HG02571 (cell line): ENCODE data around the gene SNRPB.

Source experiments
- ATAC-seq: cut with Tn5 transposase; IDR thresholded peaks from one replicate; pipeline ENCODE4 v1.9.1; 2021; ENCODE audit warnings: mild to moderate bottlenecking, moderate library complexity; ENCODE audit not compliant: unreplicated experiment

Gene SNRPB

DNA sequence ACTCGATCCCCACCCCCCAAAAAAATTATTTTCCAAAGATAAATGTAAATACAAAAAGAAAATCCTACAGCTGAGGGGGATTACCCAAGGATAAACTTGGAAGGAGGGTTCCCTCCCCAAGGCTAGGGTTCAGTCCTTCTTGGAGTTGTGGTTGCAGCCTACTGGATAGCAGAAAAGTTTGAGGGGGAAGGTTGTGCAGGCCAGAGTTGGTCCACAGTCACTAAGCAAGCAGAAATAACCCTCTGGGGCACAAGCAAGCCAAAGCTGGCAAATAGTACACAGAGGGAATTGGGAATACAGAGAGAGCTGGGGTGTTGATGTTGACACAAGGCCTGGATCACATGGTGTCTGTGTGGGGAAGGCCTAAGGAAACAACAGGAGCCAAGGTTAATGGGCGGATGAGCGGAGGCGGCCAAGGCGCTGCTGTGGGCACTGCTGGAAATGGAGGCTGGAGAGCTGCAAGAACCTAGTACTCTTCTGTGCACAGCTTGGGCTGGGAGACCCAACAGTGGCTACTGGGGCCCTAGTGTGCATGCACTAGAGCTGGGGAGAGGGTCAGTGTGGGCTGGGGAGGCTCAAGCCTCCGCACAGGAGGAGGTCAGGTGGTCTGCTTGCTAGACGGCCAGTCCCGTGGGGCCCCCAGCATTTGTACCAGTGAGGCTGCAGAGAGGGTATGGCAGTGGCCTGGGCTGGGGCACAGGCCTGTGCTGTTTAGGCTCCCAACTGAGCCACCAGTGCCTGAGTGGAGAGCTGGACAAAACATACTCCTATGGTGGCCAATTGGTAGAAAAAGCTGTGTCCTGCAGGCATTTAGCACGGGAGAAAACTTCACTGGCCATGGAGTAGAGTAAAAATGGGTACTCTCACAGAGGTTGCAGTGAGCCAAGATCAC, 5.5 kb upstream of the SNRPB start:
- ATAC-seq, result no peak

DNA sequence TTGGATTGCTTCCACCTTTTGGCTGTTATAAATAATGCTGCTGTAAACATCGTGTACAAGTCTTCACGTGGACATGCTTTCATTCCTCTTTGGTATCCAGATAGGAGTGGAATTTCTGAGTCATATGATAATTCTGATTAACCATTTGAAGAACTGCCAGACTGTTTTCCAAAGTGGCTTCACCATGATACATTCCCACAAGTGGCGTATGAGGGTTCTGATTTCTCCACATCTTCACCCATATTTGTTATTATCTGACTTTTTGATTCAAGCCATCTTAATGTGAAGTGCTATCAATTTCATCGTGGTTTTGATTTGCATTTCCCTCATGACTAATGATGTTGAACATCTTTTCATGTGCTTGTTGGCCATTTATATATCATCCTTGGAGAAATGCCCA, 2.9 kb upstream of the SNRPB start:
- no peak for ATAC-seq

DNA sequence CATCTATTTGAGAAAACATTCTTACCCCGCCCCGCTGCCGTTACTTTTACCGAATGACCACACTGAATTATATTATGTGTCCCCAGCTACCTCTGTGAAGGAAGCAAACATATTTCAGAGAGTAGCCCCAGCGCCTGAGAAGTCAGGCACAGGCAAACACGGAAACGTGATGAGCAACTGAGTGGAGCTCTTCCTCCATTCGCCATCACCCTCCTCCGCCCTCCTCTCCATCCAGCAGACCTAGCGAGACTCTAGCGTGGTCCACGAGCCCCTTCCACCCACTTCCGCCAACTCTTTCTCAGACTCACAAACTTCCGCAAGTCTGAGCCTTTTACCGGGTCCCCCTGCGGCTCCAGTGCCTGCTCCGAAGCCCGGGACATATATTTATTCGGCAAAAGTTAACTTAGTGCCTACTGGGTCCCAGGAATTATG, 582 bp downstream of the SNRPB start:
- no peak for ATAC-seq

DNA sequence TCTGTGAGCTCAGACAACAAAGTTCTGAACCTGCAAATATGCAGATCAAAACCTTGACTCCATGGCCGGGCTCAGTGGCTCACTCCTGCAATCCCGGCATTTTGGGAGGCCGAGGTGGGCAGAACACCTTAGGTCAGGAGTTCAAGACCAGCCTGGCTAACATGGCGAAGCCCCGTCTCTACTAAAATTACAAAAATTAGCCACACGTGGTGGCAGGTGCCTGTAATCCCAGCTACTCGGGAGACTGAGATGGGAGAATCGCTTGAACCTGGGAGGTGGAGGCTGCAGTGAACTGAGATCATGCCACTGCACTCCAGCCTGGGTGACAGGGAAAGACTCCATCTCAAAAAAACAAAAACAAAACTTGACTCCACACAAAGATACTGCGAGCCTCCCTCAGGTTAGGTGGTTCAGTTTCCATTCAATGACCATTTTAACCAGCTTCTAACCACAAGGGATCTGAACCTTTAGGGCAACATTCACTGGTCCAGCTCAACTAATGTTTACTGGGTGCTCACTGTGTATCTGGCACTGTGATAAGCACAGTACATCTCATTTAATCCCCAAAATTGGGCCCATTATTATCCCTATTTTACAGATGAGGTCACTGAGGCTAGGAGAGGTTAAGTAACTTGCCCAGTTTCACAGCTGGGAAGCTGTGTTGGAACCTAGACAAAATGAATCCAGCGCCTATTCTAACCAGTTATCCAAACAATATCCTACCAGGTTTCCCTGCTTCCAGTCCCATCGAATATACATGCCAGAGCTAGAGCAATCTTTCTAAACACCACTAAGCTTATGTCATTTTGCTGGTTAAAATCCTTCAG, 1.8 kb downstream of the SNRPB start:
- ATAC-seq, result no peak

DNA sequence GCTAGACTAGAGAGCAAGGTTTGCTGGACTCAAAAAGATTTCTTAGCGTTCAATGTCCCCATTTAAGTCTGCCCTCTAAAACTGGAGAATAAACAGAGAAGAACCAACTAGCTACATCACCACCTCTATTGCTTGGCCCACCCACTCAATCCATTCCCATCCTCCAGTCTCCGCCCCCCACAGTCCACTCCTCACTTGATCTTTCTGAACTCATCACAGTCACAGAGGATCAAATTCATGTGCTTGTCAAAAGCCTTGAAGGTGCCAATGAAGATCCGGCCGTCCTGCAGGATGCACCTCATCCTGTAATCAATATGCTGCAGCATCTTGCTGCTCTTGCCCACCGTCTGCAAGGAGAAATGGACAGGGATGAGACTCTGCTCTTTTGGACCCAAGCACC, 3.2 kb downstream of the SNRPB start:
- ATAC-seq, result no peak

DNA sequence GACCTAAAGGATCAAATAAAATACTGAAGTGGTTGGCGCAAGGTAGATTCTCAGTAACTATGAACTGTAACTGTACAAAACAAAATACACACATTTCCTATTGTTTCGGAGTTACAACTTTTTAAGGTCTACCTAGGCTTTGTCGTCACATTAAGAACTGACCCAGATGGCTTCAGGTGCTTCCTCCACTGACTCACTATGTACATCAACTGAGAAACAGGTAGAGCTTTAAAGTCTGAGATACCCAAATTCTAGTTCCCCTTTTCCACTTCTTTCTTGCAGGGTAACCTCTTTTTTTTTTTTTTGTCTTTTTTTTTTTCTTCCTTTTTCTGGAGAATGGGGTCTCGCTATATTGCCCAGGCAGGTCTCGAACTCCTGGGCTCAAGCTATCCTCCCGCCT, 5.5 kb downstream of the SNRPB start:
- no peak for ATAC-seq

DNA sequence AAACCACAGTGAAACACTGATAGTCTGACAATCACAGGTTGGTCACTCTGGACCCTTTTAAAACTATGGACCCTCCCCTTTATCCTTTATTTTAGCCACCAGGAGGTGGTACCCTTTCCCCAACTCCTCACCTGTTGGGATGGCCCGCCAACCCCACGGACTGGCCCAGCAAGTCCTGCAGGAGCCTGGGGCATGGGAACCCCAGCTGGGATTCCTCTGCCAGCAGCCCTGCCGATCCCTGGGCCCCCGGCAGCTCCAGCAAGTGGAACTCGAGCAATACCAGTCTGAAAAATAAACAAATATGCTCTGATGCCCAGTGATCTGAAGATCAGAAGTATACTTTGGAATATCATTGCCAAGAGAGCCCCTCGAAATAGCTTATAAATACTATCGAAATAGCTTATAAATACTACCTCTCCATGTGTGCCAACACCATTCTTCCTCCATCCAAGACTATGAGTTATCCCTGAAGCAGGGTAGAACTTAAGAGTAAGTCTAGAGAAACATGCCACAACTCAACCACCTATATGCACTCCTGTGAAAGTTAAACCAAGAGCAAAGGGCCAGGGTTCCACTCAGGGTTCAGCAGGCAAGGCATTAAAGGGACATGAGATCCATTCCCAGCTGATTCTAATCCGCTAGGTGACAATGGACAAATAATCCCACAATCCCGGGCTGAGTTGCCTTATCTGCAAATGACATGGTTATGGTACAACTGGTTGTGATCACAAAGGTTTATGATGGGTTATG, 6.8 kb downstream of the SNRPB start:
- no peak for ATAC-seq

DNA sequence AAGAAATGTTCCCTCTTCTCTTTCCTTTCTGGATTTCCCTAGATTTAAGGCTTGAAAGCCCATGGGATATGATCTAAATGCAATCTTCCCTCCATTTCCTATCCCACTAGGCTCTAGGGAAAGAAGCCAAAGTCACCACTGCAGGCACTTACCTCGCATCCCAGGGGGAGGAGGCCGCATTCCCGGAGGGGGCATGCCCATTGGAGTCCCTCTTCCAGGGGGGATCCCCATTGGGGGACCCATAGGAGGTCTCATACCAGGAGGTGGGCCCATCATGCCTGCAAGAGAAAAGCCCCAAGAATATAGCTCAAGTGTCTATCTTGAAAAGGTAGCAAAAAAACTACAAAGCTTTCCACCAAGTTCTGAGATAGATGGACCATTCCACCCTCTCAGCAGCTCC, 8.1 kb downstream of the SNRPB start:
- no peak for ATAC-seq

DNA sequence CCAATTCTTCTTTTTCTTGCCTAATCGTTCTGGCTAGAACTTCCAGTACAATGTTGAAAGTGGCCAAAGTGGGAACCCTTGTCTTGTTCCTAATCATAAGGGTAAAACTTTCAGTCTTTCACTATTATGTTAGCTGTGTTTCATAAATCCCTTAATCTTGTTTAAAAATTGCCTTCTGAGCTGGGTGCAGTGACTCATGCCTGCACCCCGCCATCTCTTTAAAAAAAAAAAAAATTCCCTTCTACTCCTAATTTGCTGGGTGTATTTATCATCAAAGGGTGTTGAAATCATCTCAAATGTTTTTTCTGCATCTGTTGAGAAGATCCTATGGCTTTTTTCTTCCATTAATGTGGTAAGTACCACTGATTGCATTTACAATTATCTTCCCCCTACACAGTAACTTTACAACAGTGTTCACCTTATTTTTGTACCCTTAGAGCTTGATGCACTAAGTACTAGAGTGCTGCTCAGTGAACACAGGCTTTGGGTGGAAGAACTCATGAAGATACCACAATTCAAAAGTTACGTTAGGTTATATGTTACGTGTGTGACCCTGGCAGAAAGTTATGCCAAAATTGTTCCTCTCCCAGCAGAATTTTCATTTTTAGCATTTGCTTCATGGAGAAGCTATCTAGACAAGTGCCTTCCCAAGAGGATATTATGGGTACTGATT, 9.7 kb downstream of the SNRPB start:
- ATAC-seq, result no peak

DNA sequence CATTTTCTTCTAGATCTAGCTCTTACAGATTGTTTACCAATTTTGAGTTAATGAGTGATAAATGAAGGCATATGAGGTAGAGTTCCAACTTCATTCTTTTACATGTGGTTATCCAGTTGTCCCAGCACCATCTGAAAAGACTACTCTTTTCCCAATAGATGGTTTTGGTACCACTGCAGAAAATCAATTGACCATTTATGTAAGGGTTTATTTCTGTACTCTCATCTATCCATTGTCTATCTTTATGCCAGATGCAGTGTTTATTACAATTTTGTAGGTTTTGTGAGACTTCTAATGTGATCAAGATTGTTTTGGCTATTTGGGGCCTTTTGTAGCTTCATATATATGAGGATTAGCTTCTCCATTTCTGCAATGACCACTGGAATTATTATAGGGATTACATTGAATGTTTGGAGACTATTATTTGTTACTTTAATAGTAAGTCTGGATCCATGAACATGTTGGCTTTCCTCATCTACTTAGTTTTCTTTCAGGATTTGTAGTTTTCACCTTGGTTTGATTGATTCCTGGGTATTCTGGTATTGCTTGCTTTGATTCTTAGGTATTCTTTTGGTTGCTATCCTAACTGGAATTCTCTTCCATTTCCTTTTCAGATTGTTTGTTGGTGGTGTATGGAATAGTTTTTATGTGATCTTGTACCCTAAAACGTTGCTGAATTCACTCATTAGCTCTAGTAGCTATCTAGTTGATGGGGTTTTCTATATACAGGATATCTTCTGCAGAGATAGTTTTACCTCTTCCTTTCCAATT, 10.4 kb downstream of the SNRPB start:
- no peak for ATAC-seq

DNA sequence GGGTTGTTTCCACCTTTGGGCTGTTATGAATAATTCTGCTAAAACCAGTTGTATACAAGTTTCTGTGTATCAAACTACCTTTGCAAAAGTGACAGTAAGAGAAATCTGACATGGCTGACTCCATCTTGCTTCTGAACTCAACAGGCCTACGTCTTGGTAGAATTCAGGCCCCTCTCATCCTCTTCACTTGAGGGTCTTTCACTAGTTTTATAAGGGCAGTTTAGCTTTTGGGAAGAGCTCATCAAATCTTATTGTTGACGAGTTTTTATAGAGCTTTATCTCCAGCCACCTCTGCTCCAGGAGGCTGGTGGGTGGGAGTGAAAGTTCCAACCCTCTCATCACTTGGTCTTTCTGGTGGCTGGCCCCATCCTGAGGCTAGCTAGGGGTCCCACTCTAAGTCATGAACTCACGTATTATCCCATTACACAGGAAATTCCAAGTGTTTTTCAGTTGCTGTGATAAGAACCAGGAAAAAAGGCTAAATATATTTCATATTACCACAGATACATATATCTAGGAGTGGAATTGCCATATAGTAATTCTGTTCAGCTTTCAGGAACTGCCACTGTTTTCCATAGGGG, 11.6 kb downstream of the SNRPB start:
- ATAC-seq, result no peak

DNA sequence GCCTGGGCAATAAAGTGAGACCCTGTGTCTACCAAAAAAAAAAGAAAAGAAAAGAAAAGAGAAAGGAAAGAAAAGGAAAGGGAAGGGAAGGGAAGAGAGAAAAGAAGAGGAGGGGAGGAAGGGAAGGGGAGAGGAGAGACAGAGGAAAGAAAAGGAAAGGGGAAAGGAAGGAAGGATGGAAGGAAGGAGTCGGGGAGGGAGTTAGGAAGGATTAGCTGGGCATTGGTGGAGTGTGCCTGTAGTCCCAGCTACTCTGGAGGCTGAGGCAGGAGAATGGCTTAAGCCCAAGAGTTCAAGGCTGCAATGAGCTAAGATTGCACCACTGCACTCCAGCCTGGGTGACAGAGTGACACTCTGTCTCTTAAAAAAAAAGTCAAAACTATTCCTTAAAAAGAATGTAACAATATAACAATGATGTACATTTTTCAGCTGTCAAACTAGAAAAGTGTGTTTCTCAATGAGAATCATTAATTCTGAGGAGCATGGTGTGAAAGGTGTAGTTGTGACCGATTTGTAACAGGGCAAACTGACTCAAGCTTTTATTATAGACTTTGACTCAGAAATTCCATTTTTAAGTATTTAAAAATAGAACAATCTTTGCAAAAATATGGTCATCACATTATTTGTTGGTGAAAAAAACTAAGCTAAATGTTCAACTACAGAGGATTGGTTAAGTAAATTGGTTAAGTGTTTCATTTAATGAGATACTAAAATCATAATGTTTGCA, 14.7 kb downstream of the SNRPB start:
- no peak for ATAC-seq

DNA sequence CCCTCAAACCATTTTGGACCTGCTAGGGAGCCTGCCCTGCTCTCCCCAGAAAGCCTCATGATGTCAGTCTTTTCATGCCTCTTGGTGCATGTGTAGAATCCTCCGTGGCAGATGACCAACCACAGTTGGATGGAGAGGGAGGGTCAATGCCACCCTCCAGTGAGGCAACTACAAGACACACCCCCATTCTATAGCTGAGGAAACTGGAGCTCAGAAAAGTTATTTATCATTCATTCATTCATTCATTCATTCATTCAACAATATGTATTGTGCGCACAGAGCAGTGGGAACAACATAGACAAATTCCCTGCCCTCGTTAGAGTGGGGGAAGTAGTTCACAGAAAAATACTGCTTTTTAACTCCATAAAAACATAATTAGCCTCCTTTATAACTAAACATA, 16.8 kb downstream of the SNRPB start:
- no peak for ATAC-seq

DNA sequence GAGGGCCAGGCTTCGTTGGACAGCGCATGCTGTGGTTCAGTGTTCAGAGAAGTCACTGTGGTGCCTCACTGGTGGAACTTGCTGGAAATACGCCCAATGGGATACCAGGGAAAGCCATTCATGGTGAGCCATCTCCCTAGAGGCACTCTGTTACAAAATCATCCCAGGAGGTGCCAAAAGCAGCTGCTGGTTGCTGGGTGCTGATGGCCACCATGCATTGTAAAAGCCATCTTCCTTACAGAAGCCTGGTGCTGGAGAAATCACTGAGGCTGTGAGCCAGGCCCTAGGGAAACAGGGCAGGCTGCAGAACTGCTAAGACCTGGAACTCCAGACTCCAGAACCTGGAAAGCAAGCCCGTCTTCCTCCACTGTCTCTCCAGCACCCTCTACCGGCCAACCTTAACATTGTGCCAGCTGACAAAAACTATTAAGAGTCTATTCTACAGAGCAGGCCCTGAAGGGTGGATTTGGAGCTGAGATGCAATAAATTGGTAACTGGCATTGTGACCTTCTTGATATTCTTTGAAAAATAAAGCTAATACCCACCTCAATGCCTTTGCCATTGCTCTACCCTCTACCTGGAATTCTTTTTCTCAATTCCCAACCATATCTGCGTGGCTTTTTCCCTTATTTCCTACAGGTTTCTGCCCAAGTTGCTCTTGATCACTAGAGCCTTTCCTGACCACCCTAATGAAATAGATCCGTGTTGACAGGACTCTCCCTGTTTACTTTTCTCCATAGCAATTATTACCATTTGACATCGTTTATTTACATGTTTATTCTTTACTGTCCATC, 18.5 kb downstream of the SNRPB start:
- ATAC-seq, result no peak

DNA sequence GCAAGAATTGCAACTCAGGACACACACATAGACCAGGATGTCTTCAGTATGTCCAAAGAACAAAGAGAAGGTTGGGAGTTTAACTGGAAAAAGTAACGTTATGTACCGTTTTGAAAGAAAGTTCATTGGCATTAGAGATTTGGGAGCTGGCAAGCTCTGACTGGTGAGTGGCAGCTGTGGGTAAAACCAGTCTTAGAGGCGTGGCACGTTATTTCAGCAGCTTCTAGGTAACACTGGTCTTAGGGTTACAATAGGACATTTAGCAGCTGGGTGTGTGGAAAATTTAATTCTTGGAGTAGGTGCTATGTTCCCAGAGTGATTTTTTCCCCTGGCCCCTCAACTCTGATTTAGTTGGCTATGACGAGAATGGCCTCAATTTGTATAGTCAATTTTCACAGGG, 19.2 kb downstream of the SNRPB start:
- no peak for ATAC-seq

DNA sequence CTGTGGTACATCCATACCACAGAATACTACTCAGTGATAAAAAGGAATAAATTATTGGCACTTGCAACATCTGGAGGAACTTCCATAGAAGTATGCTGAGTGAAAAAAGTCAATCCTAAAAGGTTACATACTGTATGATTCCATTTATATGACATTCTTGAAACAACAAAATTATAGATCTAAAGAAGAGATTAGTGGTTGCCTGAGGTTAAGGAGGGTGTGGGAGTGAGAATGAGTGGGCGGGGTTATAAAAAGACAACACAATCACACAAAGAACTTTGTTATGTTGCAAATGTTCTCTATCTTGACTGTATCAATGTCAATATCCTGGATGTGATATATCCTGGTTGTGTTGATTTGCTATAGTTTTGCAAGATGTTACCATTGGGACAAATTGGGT, 21.2 kb downstream of the SNRPB start:
- ATAC-seq, result no peak

DNA sequence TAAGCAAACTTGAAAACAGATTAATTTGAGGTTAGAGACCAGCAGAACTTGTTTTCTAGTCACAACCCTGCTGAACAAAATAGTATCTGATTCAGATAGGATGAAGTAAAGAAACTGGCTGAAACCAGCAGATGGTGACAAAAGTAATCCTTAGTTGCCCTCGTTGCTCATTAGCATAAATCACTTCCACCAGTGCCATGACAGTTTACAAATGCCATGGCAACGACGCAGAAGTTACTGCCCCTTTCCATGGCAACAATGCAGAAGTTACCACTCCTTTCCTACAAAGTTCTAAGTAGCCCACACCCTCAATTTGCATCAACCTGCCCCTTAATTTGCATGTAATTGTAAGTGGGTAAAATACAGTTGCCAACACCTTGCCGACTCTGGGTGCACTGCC, 23.7 kb downstream of the SNRPB start:
- ATAC-seq, result no peak

DNA sequence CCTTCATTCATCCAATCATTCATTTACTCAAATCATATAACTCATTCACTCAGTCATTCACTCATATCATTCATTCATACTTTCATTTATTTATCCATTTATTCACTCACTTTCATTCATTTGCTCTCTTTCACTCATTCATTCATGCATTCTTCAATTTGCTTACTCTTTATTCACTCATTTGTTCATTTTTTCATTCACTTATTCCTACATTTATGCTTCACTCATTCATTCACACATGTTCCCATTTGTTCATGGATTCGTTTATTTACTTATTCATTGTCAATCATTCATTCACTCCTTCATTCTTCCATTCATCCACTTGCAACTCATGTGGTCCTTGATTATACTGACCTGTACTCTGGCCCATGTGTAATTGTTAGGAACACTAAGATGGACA, 39.4 kb downstream of the SNRPB start:
- ATAC-seq, result no peak
